GM12891 (cell line): ENCODE data around the gene ABCF2.

Experiments
- DNase-seq: peaks from one replicate; pipeline ENCODE4 v3.0.0; 2011; ENCODE audit warnings: low spot score; ENCODE audit not compliant: insufficient read length
- FAIRE-seq: peaks from 2 replicates; lab custom pipeline; 2011; peaks lifted over from hg19 to GRCh38; lab: Jason Lieb, UNC
- PAX5 ChIP-seq: IDR thresholded peaks from 2 replicates; pipeline ENCODE4 v1.6.1; 2011; ENCODE audit warnings: low read length, moderate library complexity, mild to moderate bottlenecking; ENCODE audit not compliant: insufficient read depth, severe bottlenecking
- POLR2A ChIP-seq: IDR thresholded peaks from 2 replicates; pipeline ENCODE4 v1.6.1; 2011; ENCODE audit warnings: low read depth, low read length, control low read depth
- POLR2AphosphoS5 ChIP-seq: IDR thresholded peaks from 2 replicates; pipeline ENCODE4 v1.6.1; 2011; ENCODE audit warnings: low read depth, low read length, control low read depth
- POU2F2 ChIP-seq: IDR thresholded peaks from 2 replicates; pipeline ENCODE4 v1.6.1; 2011; ENCODE audit warnings: low read depth, mild to moderate bottlenecking, control low read depth, low read length, moderate library complexity
- SPI1 ChIP-seq: IDR thresholded peaks from 2 replicates; pipeline ENCODE4 v1.6.1; 2011; ENCODE audit warnings: low read depth, low read length, control low read depth
- TAF1 ChIP-seq: IDR thresholded peaks from 2 replicates; pipeline ENCODE4 v1.6.1; 2011; ENCODE audit warnings: low read depth, low read length, control low read depth

The ABCF2 gene

GRCh38 chr7:151225948-151226510 lies 976 bp downstream of the ABCF2 start:
- no peak for FAIRE-seq
- no peak for DNase-seq
- TF ChIP-seq POLR2AphosphoS5 (no peak), PAX5 (no peak), POLR2A (no peak), POU2F2 (no peak), SPI1 (no peak), TAF1 (no peak)

GRCh38 chr7:151223728-151224127 lies 3.3 kb downstream of the ABCF2 start:
- TF ChIP-seq POLR2A: no peak
- TF ChIP-seq POLR2AphosphoS5: no peak
- no peak for TF ChIP-seq SPI1
- TF ChIP-seq TAF1: no peak
- TF ChIP-seq POU2F2: no peak
- TF ChIP-seq PAX5: no peak
- DNase-seq (no peak), FAIRE-seq (no peak)

DNA sequence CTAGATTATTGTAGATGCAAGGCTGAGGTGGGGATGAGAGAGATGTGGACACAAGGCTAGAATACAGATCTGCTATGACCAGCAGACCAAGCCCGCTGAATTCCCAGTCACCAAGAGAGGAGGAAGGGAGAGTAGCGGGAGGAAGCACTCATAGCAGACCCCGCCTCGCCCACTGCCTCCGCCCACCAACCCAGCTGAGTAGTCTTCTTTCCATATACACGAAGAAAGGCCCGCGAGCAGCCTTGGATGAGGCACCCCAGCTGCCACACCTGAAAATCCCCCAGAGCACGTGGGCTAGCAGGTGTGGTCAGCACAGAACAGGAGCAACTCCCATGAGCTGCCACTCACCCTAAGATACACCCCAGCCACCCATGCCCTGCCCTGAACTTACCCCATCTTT lies 8.8 kb downstream of the ABCF2 start:
- TF ChIP-seq TAF1: no peak
- TF ChIP-seq POLR2AphosphoS5: no peak
- TF ChIP-seq POU2F2: no peak
- TF ChIP-seq SPI1: no peak
- TF ChIP-seq PAX5: no peak
- no peak for TF ChIP-seq POLR2A
- no peak for DNase-seq
- no peak for FAIRE-seq

GRCh38 chr7:151215396-151215795 lies 11.6 kb downstream of the ABCF2 start:
- no peak for TF ChIP-seq PAX5
- no peak for TF ChIP-seq TAF1
- TF ChIP-seq POLR2AphosphoS5: no peak
- no peak for TF ChIP-seq POLR2A
- TF ChIP-seq SPI1: no peak
- TF ChIP-seq POU2F2: no peak
- FAIRE-seq (no peak), DNase-seq (no peak)

DNA sequence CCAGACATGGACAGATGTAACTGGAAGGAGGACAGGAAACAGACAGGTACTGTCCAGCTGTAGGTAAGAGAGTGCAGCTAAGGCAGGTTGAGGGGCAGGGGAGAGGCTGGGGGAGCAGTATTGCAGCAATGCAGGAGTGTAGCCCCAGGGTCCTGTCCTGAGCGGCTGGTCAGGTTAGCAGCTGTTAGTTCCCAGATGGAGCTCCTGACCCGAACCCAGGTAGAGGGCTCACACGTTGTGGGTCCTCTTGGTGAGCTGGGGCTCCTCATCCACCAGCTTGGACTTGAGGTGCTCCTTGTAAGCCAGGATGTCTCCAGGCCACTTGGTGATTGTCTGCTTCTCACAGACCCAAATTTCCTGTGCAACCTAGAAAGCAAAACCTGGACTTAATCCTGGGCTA lies 13.2 kb downstream of the ABCF2 start:
- FAIRE-seq: no peak
- no peak for TF ChIP-seq TAF1
- TF ChIP-seq SPI1: no peak
- no peak for TF ChIP-seq POLR2A
- TF ChIP-seq PAX5: no peak
- no peak for TF ChIP-seq POU2F2
- TF ChIP-seq POLR2AphosphoS5: no peak
- no peak for DNase-seq

- TF ChIP-seq POLR2A: no peak
- TF ChIP-seq POU2F2: no peak
- no peak for TF ChIP-seq SPI1
- no peak for TF ChIP-seq TAF1
- TF ChIP-seq POLR2AphosphoS5: no peak
- no peak for DNase-seq
- no peak for FAIRE-seq
Measured at GRCh38 chr7:151212626-151213025, 14.4 kb downstream of the ABCF2 start.

- no peak for FAIRE-seq
- no peak for TF ChIP-seq TAF1
- no peak for TF ChIP-seq PAX5
- no peak for TF ChIP-seq POLR2AphosphoS5
- TF ChIP-seq POLR2A: no peak
- no peak for TF ChIP-seq SPI1
- no peak for TF ChIP-seq POU2F2
- DNase-seq: no peak
Measured at GRCh38 chr7:151211155-151211772, 15.7 kb downstream of the ABCF2 start.

GRCh38 chr7:151210087-151210854 lies 16.7 kb downstream of the ABCF2 start, which contains the start of gene H2BK1:
H2BK1 (minus strand) TSS chr7:151210488; CDS start chr7:151210318, 170 bp downstream.
- FAIRE-seq (no peak), DNase-seq (no peak)
- no peak for TF ChIP-seq POU2F2
- no peak for TF ChIP-seq TAF1
- TF ChIP-seq POLR2A: no peak
- TF ChIP-seq PAX5: no peak
- TF ChIP-seq SPI1: no peak
- TF ChIP-seq POLR2AphosphoS5: no peak

DNA sequence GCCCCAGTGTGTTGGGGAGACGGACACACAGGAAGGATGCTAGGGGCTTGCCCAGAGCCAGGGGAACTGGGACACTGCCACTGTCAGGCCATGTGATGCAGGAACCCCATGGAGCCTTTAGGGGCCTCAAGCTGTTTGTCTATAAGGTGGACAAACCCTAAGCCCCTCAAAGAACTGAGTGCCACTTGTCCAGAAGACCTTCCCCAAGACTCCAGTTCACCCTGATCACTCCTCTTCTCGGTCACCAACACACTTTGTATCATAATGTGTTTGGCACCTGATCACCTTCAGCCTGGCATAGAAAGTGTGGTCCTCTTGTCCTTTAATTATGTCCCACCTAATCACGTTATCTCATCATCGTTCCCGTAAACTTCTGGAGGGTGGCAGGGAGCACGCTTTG lies 17.4 kb downstream of the ABCF2 start:
- FAIRE-seq (no peak), DNase-seq (no peak)
- TF ChIP-seq POLR2AphosphoS5: no peak
- no peak for TF ChIP-seq TAF1
- TF ChIP-seq POLR2A: no peak
- no peak for TF ChIP-seq SPI1
- no peak for TF ChIP-seq PAX5
- TF ChIP-seq POU2F2: no peak
